Measurements from ENCODE around the gene TRAPPC10. TPM values are rescaled to one million over a fixed set of nuclear protein-coding genes. Genes with fewer than 3 reads are reported as not detected.
A peak's percentile ranks its signal among the peaks of the same experiment; 100 is the strongest.

TRAPPC10 gene
- total and polyA plus RNA-seq, 2 of the 8 experiments (the other 6 are each of a cell fraction or from before 2014, with no cell fraction given), result 18.5 to 29.8 TPM

GRCh38 chr21:43983390-43983789, 28.7 kb upstream of the TRAPPC10 start:
- 92% methylated on average over 14 of the region's 17 CpGs; no CpG with 5 or more reads in 1 of the 2 experiments for WGBS, 2 experiments (ENCODE audit: extremely low coverage in 1 of 2, insufficient coverage in 1 of 2, insufficient read length in 1 of 2, insufficient replicate concordance in 2 of 2, low coverage in 1 of 2, low lambda C conversion rate in 2 of 2, missing lambda C conversion rate in 1 of 2)
- H2BK120ac ChIP-seq (replicated peaks; ENCODE audit: low read depth, low read length), result no peak overlapping the region
- no peaks in the 10 kb centered on the region for H3K79me1 ChIP-seq (ENCODE audit: low read depth, low read length)
- H3K18ac ChIP-seq (ENCODE audit: extremely low read depth, low read length), result no peak overlapping the region
- H2BK15ac ChIP-seq (ENCODE audit: low read length), result no peak overlapping the region
- FAIRE-seq, result no peak
- H2AFZ ChIP-seq (ENCODE audit: low read length), result no peak overlapping the region
- no peak overlapping the region for H3K27ac ChIP-seq (ENCODE audit: low read depth, low read length)
- no peaks in the 10 kb centered on the region for H3K9me3 ChIP-seq (ENCODE audit: insufficient read depth in 2 of 2, low read depth in 1 of 2, low read length in 1 of 2)
- no peaks in the 10 kb centered on the region for H3K23me2 ChIP-seq (ENCODE audit: low read depth, low read length)
- H2AK5ac ChIP-seq (ENCODE audit: low read depth, low read length), result no peak overlapping the region
- H3K27me3 ChIP-seq (replicated peaks in 1 of 4; ENCODE audit: control insufficient read depth in 3 of 4, extremely low read depth in 1 of 4, insufficient read depth in 3 of 4, low read length in 3 of 4), result no peaks in the 10 kb centered on the region
- H3K4ac ChIP-seq (replicated peaks; ENCODE audit: insufficient read length, low read depth, low read length), result no peak overlapping the region
- no peak overlapping the region; the same call in 1 of the 2 replicates for H2BK5ac ChIP-seq (ENCODE audit: low read depth, low read length)
- no peak overlapping the region for H4K8ac ChIP-seq (ENCODE audit: extremely low read depth, insufficient read depth, low read length)
- no peak overlapping the region for H3K56ac ChIP-seq (replicated peaks; ENCODE audit: insufficient read length, low read depth, low read length)
- no peaks in the 10 kb centered on the region for H3K79me2 ChIP-seq (ENCODE audit: control insufficient read depth in 1 of 2, insufficient read depth in 2 of 2, low read length in 2 of 2)
- no peak overlapping the region for H3K23ac ChIP-seq (ENCODE audit: insufficient read length)
- CTCF ChIA-PET (ENCODE audit: partially characterized antibody), result interaction anchor here (4.2 kb wide), 1 partner anchor 43 kb away, joined by 21 read pairs; no protein-coding TSS in a partner anchor
- no peak overlapping the region for H4K5ac ChIP-seq (ENCODE audit: insufficient read length, low read depth, low read length)
- no peaks in the 10 kb centered on the region for H3K36me3 ChIP-seq (ENCODE audit: control insufficient read depth in 2 of 4, insufficient read depth in 4 of 4, low read length in 3 of 4)
- no peak overlapping the region for H3K14ac ChIP-seq (ENCODE audit: insufficient read length)
- peaks cover 0 to 14% (median 11%) of the 10 kb centered on the region in 4 experiments; a peak in 6 of 7 replicates for H3K4me1 ChIP-seq (replicated peaks in 1 of 4; ENCODE audit: control insufficient read depth in 3 of 4, insufficient read depth in 4 of 4, low read length in 3 of 4)
- no peak overlapping the region for H3K9ac ChIP-seq (replicated peaks in 1 of 4; ENCODE audit: extremely low read depth in 1 of 4, low read depth in 3 of 4, low read length in 3 of 4)
- H4K91ac ChIP-seq (replicated peaks; ENCODE audit: insufficient read length, low read length), result no peak overlapping the region
- DNase-seq (ENCODE audit: low read depth in 1 of 2, low spot score in 2 of 2), result no peak
- no peak overlapping the region for H3K4me2 ChIP-seq (ENCODE audit: insufficient read depth in 1 of 2, low read depth in 2 of 2, low read length in 2 of 2)
- POLR2A ChIA-PET (ENCODE audit: partially characterized antibody), result interaction anchor here (0.8 kb wide), 1 partner anchor 193 kb away, joined by 3 read pairs; no protein-coding TSS in a partner anchor
- peak overlapping the region; percentile 68; the same call in 1 of the 2 replicates for H2BK12ac ChIP-seq (ENCODE audit: low read depth, low read length)
- no peak overlapping the region for H3K4me3 ChIP-seq (ENCODE audit: extremely low read depth in 1 of 4, insufficient read depth in 2 of 4, low read depth in 3 of 4, low read length in 4 of 4)
- no peak overlapping the region for H2BK20ac ChIP-seq (ENCODE audit: low read length)
- peaks cover 0 to 2% of the 10 kb centered on the region in 2 experiments for H4K20me1 ChIP-seq (replicated peaks in 1 of 2; ENCODE audit: control insufficient read depth in 1 of 2, insufficient read depth in 2 of 2, low read length in 2 of 2)
- TF ChIP-seq TEAD4 (IDR thresholded peaks at IDR 0.05; ENCODE audit: low read depth, low read length) (no peak), ZNF274 (IDR thresholded peaks at IDR 0.05; ENCODE audit: borderline replicate concordance, extremely low read depth, low read length) (no peak), EGR1 (IDR thresholded peaks at IDR 0.05; ENCODE audit: borderline replicate concordance, low read depth, low read length) (no peak), SP2 (IDR thresholded peaks at IDR 0.05; ENCODE audit: low read length) (no peak), CBX5 (IDR thresholded peaks at IDR 0.05; ENCODE audit: low read depth, low read length) (no peak), PHF8 (conservative IDR thresholded peaks at IDR 0.05; ENCODE audit: low read depth, low read length) (no peak), GTF2F1 (IDR thresholded peaks at IDR 0.05; ENCODE audit: borderline replicate concordance, low read depth, low read length) (no peak), POLR2AphosphoS5 (IDR thresholded peaks at IDR 0.05; ENCODE audit: low read depth, low read length) (no peak), TCF12 (IDR thresholded peaks at IDR 0.05; ENCODE audit: low read depth, low read length) (no peak), CHD2 (IDR thresholded peaks at IDR 0.05; ENCODE audit: low read length) (no peak), RAD21 (IDR thresholded peaks at IDR 0.05 in 1 of 2, conservative IDR thresholded peaks at IDR 0.05 in 1 of 2; ENCODE audit: low read depth in 2 of 2, low read length in 2 of 2) (no peak), SP4 (IDR thresholded peaks at IDR 0.05; ENCODE audit: low read length) (no peak), TAF7 (optimal IDR thresholded peaks at IDR 0.05; ENCODE audit: borderline replicate concordance, low read depth, low read length) (no peak)
